OCI-LY7 (cell line): ENCODE results near the gene MOSPD2.

Source experiments
- EZH2phosphoT487 ChIP-seq: fragments of 200-600 bp; sonication (generic); IDR thresholded peaks from 2 replicates; pipeline ENCODE4 v1.6.1; 2018; ENCODE audit warnings: low read depth, borderline replicate concordance, mild to moderate bottlenecking, mixed run types, antibody characterized with exemption, low read length, moderate library complexity, mixed read lengths
- TF ChIP-seq, protein P1 (sequence below): fragments of 200-600 bp; sonication (generic); conservative IDR thresholded peaks from 2 replicates; pipeline ENCODE4 v1.5.1; 2014; ENCODE audit warnings: mild to moderate bottlenecking, antibody characterized with exemption, low read length, moderate library complexity, mixed read lengths

DNA sequence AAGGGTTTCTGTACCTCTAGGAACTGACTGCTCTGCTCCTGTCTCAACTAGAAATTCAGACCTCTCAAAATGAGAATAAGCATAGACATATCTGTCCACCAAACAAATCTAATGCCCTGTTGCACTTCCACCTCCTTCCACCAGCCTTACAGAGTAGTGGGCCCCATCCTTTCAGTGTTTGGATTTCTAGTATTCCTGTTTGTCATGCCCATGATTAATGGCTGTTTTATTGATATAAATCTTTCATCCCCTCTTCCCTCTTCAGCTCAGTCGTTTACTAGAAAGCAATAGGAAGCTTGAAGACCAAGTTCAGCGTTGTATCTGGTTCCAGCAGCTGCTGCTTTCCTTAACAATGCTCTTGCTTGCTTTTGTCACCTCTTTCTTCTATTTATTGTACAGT lies 46.2 kb downstream of the MOSPD2 start:
- TF ChIP-seq, protein P1, sequence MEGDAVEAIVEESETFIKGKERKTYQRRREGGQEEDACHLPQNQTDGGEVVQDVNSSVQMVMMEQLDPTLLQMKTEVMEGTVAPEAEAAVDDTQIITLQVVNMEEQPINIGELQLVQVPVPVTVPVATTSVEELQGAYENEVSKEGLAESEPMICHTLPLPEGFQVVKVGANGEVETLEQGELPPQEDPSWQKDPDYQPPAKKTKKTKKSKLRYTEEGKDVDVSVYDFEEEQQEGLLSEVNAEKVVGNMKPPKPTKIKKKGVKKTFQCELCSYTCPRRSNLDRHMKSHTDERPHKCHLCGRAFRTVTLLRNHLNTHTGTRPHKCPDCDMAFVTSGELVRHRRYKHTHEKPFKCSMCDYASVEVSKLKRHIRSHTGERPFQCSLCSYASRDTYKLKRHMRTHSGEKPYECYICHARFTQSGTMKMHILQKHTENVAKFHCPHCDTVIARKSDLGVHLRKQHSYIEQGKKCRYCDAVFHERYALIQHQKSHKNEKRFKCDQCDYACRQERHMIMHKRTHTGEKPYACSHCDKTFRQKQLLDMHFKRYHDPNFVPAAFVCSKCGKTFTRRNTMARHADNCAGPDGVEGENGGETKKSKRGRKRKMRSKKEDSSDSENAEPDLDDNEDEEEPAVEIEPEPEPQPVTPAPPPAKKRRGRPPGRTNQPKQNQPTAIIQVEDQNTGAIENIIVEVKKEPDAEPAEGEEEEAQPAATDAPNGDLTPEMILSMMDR: no peak
- TF ChIP-seq EZH2phosphoT487: no peak
